ENCODE data around the gene IL4I1.
A peak's percentile ranks its signal among the peaks of the same experiment; 100 is the strongest.

Gene IL4I1

GRCh38 chr19:49924004-49924880, 27.6 kb upstream of the IL4I1 start:
- DNase-seq (ENCODE audit: low read depth) = no peak

GRCh38 chr19:49923055-49924003, 26.6 kb upstream of the IL4I1 start:
- no peak for DNase-seq (ENCODE audit: low read depth)

- peak; percentile 57 for DNase-seq (ENCODE audit: low read depth)
Measured at GRCh38 chr19:49921871-49922795, 25.4 kb upstream of the IL4I1 start.

GRCh38 chr19:49920624-49921363, 24.1 kb upstream of the IL4I1 start:
- DNase-seq (ENCODE audit: low read depth) = no peak

GRCh38 chr19:49918089-49918488, 21.4 kb upstream of the IL4I1 start:
- no peak for DNase-seq (ENCODE audit: low read depth)

GRCh38 chr19:49916839-49917733, 20.4 kb upstream of the IL4I1 start:
- no peak for DNase-seq (ENCODE audit: low read depth)

- DNase-seq (ENCODE audit: low read depth) = no peak
Measured at GRCh38 chr19:49915271-49915670, 18.6 kb upstream of the IL4I1 start.

- DNase-seq (ENCODE audit: low read depth) = no peak
Measured at GRCh38 chr19:49913720-49914119, 17.0 kb upstream of the IL4I1 start.

- DNase-seq (ENCODE audit: low read depth) = no peak
Measured at GRCh38 chr19:49912965-49913685, 16.4 kb upstream of the IL4I1 start.

- no peak for DNase-seq (ENCODE audit: low read depth)
Measured at GRCh38 chr19:49911381-49912145, 14.9 kb upstream of the IL4I1 start.

GRCh38 chr19:49910179-49910578, 13.5 kb upstream of the IL4I1 start:
- DNase-seq (ENCODE audit: low read depth) = no peak

- DNase-seq (ENCODE audit: low read depth) = no peak
Measured at GRCh38 chr19:49908480-49909420, 12.1 kb upstream of the IL4I1 start.

- DNase-seq (ENCODE audit: low read depth) = no peak
Measured at GRCh38 chr19:49907745-49908446, 11.2 kb upstream of the IL4I1 start.

GRCh38 chr19:49906879-49907564, 10.3 kb upstream of the IL4I1 start:
- no peak for DNase-seq (ENCODE audit: low read depth)

- no peak for DNase-seq (ENCODE audit: low read depth)
Measured at GRCh38 chr19:49904136-49904535, 7.4 kb upstream of the IL4I1 start.
